Colonic mucosa (tissue), 4 donors: ENCODE data around the gene ZNF629. TPM values are rescaled to one million over a fixed set of nuclear protein-coding genes. Genes with fewer than 3 reads are reported as not detected.

Experiments
- DNase-seq: peaks from one replicate; pipeline ENCODE4 v3.0.0-alpha.2; 2020
- H3K27ac ChIP-seq: fragments of 200-600 bp; one replicate; pipeline ENCODE4 v1.8.0; 2021
- H3K27me3 ChIP-seq: fragments of 200-600 bp; one replicate; pipeline ENCODE4 v1.8.0; 2021
- H3K36me3 ChIP-seq: fragments of 200-600 bp; one replicate; pipeline ENCODE4 v1.8.0; 2021
- H3K4me1 ChIP-seq: fragments of 200-600 bp; one replicate; pipeline ENCODE4 v1.8.0; 2021; ENCODE audit warnings: mild to moderate bottlenecking
- H3K4me3 ChIP-seq: fragments of 200-600 bp; one replicate; pipeline ENCODE4 v1.8.0; 2021
- H3K9ac ChIP-seq, 2 donors: one replicate each; pipeline ENCODE4 v1.7.0; 2013; ENCODE audit warnings: control low read depth in 2 of 2, low read depth in 2 of 2, low read length in 2 of 2
- H3K9me3 ChIP-seq: fragments of 200-600 bp; one replicate; pipeline ENCODE4 v1.8.0; 2021
- CTCF ChIP-seq: fragments of 200-600 bp; IDR thresholded peaks from one replicate; pipeline ENCODE4 v1.8.0; 2022; ENCODE audit warnings: antibody characterized with exemption, mild to moderate bottlenecking
- intact Hi-C: fragments of 100-400 bp; cut with DNase I; formaldehyde crosslinking; loops from one replicate; pipeline ENCODE4 v1.14.1; 2022
- total RNA-seq, 2 donors: library from RNA; stranded (reverse); fragmentation: NEBNext Ultra II Directional in 1 of 2; extraction: Animal tissue kit (Norgen Biotek cat#: 25700) in 1 of 2; gene quantifications; one replicate each; pipeline ENCODE4 v1.2.1, GENCODE V29; 2021
- donor health status: healthy.
- donor health status: DM: no; HTN: no; CAD: no.
- donor health status: DM: no; HTN: no; CAD: no.

Gene ZNF629
- total RNA-seq, 2 donors from 2014 or later, result 11.8 to 15.2 TPM

- peaks cover 10% of the 10 kb centered on the region for H3K4me1 ChIP-seq
- peak overlapping the region; percentile 80 for H3K27ac ChIP-seq
- peaks cover 22% of the 10 kb centered on the region for H3K36me3 ChIP-seq
- no peak overlapping the region for H3K4me3 ChIP-seq
- H3K9ac ChIP-seq, result peak overlapping the region in 1 of 2 donors; percentile 72
- no peaks in the 10 kb centered on the region for H3K9me3 ChIP-seq
- H3K27me3 ChIP-seq, result no peaks in the 10 kb centered on the region
- intact Hi-C loops, result no loop called here
- DNase-seq, result peak; percentile 70
- TF ChIP-seq CTCF, result no peak
Observed at GRCh38 chr16:30741461-30741914, 45.5 kb downstream of the ZNF629 start.

DNA sequence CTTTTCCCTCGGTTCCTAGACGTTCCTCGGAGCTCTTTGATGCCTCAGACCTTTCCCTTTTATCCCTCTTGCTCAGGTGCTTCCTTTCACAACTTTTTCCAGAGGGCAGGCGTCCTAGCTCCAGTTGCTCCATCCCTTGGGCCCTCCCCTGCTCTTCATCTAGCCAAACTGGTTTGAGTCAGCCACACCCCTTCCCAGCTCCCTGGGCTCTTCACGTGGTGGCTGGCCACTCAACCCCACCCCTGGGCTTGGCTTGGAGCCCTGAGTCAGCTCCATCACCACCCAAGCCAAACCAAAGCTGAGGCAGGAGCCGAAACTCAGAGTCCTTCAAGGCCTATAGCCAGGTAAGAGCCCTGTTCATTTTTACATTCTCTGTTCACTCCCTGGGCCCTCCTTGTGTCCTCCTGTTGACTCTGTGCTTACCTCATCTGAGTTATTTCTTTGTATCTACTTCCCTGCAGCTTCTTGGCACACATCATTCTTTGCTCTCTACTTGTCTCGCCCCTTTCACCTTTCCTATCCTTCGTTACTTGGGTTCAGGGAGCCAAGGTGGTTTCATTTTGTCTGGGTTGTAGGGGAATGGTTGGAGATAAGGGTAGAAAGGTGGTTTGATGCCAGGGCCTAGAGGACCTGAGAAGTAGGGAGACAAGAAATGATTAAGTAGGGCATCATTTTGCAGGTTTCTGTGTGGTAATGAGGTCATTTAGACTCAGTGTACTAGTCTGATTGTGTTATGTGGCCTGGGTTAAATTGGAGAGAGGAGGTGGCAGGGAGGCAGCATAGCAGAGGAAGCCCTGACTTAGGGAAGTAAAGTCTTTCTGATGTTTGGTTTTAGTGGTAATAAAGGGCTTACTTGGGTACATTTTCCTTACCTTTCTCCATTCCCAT lies 46.4 kb downstream of the ZNF629 start:
- intact Hi-C loops, result no loop called here
- Histone ChIP-seq H3K4me1 (peaks cover 8% of the 10 kb centered on the region), H3K27me3 (no peaks in the 10 kb centered on the region), H3K27ac (peak overlapping the region; percentile 80), H3K9ac (peak overlapping the region in 1 of 2 donors; percentile 72), H3K9me3 (no peaks in the 10 kb centered on the region), H3K36me3 (peaks cover 27% of the 10 kb centered on the region), H3K4me3 (peak overlapping the region; percentile 6)
- no peak for TF ChIP-seq CTCF
- peak; percentile 97 for DNase-seq

GRCh38 chr16:30738984-30739951 lies 47.7 kb downstream of the ZNF629 start:
- Histone ChIP-seq H3K9ac (peak overlapping the region in 1 of 2 donors; percentile 48), H3K36me3 (peaks cover 29% of the 10 kb centered on the region)
- TF ChIP-seq CTCF, result no peak

GRCh38 chr16:30737794-30738648 lies 49.0 kb downstream of the ZNF629 start:
- Histone ChIP-seq H3K27ac (no peak overlapping the region), H3K4me3 (no peak overlapping the region), H3K27me3 (no peaks in the 10 kb centered on the region), H3K9ac (no peak overlapping the region), H3K36me3 (peaks cover 40% of the 10 kb centered on the region), H3K4me1 (peaks cover 8% of the 10 kb centered on the region), H3K9me3 (no peaks in the 10 kb centered on the region)
- TF ChIP-seq CTCF, result no peak
- no peak for DNase-seq
- intact Hi-C loops, result no loop called here

More at GRCh38 chr16:30738984-30739951, 47.7 kb downstream of the ZNF629 start:
- Histone ChIP-seq H3K4me1 (peaks cover 8% of the 10 kb centered on the region), H3K27me3 (no peaks in the 10 kb centered on the region), H3K4me3 (no peak overlapping the region), H3K9me3 (no peaks in the 10 kb centered on the region), H3K27ac (peak overlapping the region; percentile 80)
- no peak for DNase-seq
- intact Hi-C loops, result no loop called here
